ENCODE measurements around the gene MCRIP2.

Gene MCRIP2

GRCh38 chr16:649631-650030 lies 8.0 kb downstream of the MCRIP2 start:
- DNase-seq = peak; percentile 68

DNA sequence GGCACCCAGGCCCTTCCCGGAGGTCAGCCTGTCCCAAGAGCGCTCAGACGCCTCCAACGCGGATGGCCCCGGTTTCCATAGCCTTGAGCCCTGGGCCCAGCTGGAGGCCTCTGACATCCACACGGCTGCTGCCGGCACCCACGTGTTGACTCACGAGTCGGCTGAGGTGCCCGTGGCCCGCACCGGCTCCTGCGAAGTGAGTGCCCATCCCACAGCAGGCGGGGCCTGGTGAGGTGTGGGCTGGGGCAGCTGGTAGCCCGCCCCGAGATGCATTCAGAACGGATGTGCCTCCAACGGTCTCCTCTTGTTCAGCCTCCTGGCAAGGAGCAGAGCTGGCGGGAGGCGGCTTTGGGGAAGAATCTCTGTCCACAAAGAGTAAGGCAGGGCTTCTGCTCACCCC lies 10.2 kb downstream of the MCRIP2 start:
- no peak for DNase-seq

GRCh38 chr16:652454-653305 lies 11.1 kb downstream of the MCRIP2 start:
- DNase-seq = no peak

DNA sequence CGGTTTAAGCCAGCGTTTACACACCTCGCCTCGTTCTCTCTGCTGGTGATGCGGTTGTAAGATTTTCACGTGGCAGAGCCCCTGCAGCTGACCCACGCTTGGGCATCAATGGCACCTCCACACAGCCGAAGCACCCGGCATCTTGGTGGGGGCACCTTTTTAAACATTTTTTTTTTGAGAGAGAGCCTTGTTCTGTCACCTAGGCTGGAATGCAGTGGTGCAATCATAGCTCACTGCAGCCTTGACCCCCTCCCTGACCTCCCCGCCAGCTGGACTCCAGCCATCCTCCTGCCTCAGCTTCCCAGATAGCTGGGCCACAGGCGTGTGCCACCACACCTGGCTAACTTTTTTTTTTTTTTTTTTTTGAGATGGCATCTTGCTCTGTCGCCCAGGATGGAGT lies 12.4 kb downstream of the MCRIP2 start:
- DNase-seq = no peak

- DNase-seq = no peak
Measured at GRCh38 chr16:657487-657886, 15.9 kb downstream of the MCRIP2 start.

- DNase-seq = peak; percentile 52
Measured at GRCh38 chr16:658679-659571, 17.3 kb downstream of the MCRIP2 start.

GRCh38 chr16:659618-660017 lies 18.0 kb downstream of the MCRIP2 start:
- no peak for DNase-seq

GRCh38 chr16:660132-660458 lies 18.5 kb downstream of the MCRIP2 start:
- peak; percentile 53 for DNase-seq

DNA sequence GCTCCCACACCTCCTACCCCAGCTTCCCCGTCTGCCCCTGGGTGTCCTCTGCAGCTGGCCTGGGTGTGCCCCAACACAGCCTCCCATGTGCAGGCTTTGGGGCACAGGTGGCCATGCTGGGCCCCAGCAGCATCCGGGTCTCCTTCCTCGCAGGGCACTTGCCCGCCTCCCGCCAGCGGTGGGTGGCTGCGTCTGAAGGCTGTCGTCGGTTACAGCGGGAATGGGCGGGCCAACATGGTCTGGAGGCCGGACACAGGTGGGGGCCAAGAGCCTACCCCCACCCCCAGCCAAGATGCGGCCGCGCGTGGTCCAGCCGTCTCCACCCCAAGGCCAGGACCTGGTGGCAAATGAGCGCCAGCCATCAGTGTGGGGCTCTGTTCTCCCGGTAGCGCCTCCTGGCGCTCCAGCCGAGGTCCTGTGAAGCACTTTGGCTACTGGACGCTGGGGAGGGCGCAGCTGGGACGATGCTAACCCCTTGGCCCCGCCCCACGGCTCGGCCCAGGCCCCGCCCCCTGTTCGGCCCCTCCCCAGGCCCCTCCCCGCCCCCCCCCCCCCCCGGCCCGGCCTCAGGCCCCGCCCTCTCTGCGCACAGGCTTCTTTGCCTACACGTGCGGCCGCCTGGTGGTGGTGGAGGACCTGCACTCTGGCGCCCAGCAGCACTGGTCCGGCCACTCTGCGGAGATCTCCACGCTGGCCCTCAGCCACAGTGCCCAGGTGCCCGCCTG lies 19.0 kb downstream of the MCRIP2 start:
- DNase-seq = peak; percentile 85

DNA sequence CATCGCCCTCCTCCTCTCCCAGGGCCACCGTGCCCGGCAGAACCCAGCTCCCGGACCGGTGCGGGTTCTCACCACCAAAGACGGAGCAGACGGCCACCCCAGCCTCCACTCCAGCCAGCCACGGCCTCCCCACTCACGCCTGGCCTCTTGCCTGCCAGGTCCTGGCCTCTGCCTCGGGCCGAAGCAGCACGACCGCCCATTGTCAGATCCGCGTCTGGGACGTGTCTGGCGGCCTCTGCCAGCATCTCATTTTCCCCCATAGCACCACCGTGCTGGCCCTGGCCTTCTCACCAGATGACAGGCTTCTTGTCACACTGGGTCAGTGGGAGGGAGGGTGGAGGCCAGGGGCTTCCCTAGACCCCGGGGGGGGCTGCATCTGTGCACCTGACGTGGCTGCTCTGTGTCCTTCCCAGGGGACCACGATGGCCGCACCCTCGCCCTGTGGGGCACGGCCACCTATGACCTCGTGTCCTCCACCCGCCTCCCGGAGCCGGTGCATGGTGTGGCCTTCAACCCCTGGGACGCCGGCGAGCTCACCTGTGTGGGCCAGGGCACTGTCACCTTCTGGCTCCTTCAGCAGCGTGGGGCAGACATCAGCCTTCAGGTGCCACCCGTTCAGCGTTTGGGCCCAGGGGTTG lies 19.7 kb downstream of the MCRIP2 start:
- DNase-seq = no peak

DNA sequence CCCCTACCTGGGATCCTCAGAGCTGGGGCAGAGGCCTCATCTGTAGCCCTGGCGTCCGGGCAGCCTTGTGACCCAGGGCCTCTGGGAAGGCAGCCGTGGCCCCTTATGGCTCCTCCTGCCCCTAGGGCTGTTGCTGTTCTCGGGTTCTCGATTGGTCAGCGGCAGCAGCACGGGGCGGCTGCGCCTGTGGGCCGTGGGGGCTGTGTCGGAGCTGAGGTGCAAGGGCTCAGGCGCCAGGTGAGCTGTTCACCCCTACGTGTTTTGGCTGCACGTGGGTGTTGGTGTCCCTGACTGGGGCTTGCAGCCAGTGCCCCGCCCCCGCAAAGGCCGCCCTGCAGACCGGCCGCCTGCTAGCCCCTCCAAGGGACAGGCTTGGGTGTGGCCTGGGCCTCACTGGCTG lies 20.5 kb downstream of the MCRIP2 start:
- DNase-seq = no peak

GRCh38 chr16:662597-662996 lies 21.0 kb downstream of the MCRIP2 start:
- DNase-seq = no peak

DNA sequence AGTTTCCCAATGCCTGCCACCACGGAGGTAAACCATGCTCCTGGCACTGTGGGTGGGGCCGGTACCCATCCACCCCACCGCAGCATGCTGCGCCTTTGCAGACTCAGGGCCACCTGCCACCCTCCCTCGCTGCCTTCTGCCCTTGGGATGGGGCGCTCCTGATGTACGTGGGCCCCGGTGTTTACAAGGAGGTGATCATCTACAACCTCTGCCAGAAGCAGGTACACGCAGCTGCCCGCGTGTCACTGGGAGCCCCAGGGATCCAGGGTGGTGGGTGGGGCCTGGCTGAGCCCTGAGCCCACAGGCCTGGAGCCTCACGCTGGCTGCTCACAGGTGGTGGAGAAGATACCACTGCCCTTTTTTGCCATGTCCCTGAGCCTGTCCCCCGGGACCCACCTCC lies 24.9 kb downstream of the MCRIP2 start:
- no peak for DNase-seq

DNA sequence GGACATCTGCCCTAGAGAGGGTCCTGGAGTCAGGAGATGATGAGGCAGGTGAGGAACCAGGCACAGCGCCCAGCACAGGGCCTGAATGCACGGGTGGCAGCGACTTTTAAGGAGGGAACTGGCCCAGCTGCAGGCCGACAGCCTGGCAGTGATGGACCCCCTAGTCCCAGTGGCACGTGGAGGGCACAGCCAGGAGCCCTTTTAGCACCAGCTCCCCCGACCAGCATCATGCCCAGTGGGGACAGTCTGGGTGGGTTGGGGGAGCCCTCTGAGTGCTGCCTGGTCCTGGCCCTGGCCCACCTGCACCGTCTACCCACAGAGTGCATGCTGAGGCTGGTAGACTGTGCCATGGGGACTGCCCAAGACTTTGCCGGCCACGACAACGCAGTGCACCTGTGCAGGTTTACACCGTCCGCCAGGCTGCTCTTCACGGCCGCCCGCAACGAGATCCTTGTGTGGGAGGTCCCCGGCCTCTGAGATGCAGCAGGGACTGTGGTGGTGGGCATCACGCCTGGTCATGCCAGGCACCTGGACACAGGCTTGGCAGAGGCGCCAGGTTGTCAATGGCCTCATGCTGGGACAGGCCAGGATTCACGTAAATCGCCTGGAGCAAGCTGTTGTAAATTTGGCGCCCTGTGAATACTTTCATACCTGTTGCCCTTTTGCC lies 25.6 kb downstream of the MCRIP2 start:
- DNase-seq = no peak

GRCh38 chr16:667780-668518 lies 26.3 kb downstream of the MCRIP2 start, which contains the start of gene RHOT2:
TSS of gene RHOT2 (plus strand) at chr16:668132. CDS start at chr16:668200, 68 bp downstream.
- peak; percentile 97 for DNase-seq

DNA sequence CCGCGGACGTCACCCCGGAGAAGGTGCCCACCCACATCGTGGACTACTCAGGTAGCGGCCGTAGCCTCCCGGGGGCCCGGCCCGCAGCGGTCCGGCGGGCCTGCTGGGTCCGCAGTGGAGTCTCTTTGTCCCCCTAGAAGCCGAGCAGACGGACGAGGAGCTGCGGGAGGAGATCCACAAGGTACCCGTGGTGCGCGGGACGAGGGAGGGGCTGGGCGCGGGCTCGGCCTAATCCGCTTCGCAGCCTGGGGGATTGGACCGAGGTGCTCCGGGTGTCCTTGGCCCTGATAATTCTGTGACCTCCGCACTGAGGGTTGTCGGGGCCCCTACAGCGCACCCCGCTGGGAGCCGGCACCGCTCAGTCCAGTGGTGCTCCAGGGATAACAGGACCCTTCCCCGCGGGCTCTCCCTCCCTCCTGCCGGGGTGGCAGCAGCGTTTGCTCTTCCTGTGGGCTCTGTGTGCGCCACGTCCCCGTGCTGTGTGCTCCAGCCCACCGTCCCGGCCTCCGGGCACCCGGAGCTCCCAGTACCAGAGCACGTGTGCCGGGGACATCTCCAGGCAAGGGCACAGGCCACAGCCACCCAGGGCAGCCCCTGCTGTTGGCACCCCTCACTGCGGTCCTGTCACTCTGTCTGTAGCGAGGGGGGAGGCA lies 27.0 kb downstream of the MCRIP2 start:
- no peak for DNase-seq

DNA sequence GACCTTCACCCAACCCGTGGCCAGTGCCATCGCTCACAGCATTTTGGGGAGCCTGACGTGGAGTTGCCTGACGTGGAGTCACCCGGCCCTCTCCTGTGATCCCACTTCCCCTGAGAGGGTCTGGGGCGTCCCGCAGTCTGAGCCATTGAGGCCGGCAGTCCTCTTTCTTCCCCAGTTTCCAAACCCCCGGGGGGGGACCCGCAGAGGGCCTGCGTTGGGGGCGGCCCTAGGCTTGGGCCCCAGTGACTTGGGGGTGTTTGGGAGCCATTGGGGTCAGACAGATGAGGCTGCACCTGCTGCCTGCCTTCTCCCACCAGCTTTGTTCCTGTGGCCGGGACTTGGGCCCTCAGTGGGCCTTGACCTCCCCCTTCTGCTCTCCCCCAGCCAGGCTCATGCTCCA lies 28.0 kb downstream of the MCRIP2 start:
- DNase-seq = no peak

GRCh38 chr16:670485-671352 lies 29.1 kb downstream of the MCRIP2 start:
- DNase-seq = no peak

DNA sequence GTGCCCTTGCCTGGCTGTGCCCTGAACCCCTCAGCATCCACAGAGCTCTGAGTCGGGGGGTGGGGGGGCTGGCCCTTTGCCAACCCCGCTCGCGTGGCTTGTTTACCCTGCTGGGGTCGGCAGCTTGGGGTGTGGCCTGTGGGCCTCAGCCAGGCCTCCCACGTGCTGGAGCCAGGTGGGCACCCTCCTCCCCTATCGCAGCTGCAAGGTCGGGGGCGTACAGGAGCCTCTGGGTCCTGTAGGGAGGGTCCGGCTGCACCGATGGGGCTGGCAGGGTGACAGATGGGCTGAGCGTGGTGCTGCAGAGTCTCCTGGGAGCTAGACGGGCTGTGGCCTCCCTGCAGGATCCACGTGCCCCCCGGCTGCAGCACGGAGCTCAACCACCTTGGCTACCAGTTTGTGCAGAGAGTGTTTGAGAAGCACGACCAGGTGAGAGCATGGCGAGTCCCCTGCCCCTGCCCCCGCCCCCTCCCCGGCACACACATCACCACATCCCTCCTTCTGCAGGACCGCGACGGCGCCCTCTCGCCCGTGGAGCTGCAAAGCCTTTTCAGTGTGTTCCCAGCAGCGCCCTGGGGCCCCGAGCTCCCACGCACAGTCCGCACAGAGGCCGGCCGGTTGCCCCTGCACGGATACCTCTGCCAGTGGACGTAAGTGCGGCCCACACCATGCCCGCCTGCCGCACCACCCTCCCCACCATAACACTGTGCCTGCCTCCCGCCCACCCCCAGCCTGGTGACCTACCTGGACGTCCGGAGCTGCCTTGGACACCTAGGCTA lies 29.9 kb downstream of the MCRIP2 start:
- no peak for DNase-seq

Measured in activated CD8-positive, alpha-beta memory T cell treated with anti-CD3 and anti-CD28 coated beads, Interleukin-2, amount 50 U/mL, for 48 hours (primary cell).